Hindlimb muscle (tissue), 1 donor: ENCODE measurements around the gene CILP2. TPM values are rescaled to one million over a fixed set of nuclear protein-coding genes. Genes with fewer than 3 reads are reported as not detected.

Source experiments
- DNase-seq: peaks from one replicate; pipeline ENCODE4 v3.0.0-alpha.2; 2013
- polyA plus RNA-seq: library from polyadenylated mRNA; unstranded; fragments of 120-200 nt; gene quantifications from one replicate; pipeline ENCODE4 v1.2.1, GENCODE V29; 2013; ENCODE audit not compliant: insufficient read length

CILP2 gene
- polyA plus RNA-seq, 1 donor = 1.5 TPM

DNA sequence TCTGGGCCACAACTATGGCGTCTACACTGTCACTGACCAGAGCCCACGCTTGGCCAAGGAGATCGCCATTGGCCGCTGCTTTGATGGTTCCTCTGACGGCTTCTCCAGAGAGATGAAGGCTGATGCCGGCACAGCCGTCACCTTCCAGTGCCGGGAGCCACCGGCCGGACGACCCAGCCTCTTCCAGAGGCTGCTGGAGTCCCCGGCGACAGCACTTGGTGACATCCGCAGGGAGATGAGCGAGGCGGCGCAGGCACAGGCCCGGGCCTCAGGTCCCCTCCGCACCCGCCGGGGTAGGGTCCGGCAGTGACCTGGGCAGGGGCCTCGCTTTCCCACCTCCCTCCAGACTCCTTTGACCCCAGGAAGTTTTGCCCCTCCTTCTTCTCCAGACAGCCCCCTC lies 7.6 kb downstream of the CILP2 start:
- DNase-seq = no peak

DNA sequence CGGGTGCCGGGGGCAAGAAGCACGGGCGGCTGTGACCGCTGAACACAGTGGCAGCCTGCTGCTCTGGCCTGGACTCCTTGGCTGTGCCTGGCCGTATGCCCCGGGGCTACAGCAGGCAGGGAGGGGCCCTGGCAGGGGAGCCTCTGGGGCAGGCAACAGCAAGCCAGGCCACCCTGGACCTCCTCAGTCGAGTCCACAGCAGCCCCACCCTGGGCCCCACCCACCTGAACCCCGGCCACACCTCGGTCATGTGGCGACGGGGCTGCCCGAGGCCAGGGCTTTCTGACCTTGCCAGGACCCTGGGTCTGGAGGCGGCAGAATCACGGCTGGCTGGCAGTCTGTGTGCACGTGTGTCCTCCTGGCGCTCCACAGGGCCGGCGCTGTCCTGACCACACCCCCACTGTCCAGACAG lies 8.7 kb downstream of the CILP2 start:
- DNase-seq = no peak

DNA sequence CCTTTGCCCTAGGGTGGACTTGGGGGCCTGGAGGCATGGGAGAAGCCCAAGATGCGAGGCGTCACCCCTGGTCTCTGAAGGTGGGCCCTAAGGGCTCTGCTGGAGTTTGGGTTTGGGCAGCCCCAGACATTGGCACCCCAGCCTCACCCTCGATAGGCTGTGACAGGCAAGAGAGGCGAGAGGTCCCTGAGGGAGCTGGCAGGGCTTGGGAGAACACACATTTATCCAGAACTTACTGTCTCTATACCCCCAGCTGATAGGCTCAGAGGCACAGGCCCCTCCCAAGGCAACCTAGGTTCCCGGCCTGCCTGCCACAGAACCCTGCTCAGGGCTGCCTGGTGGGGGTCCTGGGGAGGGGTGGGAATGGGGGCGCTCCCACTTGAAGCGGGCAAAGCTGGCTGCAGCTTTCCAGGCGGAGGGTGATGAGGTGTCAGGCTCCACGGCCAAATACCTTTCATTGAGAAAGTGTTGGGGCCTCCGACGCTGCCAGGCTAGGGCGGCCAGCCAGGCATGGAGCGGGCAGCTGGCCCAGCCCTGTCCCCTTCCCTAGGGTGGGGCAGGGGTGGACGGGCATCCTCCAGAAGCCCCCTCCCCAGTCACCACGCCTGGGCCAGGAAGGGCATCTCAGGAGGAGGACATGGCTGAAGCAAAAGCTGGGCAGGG lies 9.7 kb downstream of the CILP2 start:
- no peak for DNase-seq

DNA sequence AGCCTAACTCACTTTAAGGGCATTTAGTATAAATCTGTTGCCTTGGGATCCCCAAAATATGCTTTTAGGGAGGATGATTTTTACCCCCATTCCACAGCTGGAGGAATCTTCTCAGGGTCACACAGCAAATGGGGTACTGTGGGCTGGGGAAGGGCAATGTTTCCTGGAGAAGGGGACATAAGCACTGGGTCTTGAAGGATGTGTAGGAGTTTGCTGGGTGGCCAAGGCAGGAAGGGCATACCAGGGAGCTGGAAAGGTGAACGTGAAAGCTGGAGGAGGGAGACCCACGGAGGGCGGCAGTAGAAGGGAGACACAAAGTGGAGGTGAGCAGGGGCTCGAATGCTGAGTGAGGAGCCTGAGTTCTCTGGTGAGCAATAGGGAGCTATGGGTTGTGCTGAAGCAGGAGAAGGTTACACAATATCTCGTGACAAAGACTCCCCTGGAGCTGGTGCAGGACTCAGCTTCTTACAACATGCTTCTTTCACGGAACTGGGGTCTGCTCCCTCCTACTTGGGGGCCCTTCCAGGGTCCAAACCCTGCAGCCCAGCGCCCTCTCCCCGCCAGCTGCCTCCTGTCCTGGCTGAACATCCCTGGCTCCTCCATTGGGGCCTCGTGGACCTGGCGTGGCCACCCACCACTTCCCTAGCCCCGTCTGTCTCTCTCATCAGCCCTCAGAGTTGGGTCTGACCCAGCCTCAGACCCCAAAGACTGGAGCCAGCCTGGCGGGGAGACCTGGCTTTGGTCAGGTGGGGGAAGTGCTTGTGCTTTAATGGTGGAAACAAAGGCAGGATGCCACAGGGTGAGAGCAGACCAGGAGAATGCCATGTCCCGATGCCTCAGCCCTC lies 11.1 kb downstream of the CILP2 start:
- DNase-seq = no peak

DNA sequence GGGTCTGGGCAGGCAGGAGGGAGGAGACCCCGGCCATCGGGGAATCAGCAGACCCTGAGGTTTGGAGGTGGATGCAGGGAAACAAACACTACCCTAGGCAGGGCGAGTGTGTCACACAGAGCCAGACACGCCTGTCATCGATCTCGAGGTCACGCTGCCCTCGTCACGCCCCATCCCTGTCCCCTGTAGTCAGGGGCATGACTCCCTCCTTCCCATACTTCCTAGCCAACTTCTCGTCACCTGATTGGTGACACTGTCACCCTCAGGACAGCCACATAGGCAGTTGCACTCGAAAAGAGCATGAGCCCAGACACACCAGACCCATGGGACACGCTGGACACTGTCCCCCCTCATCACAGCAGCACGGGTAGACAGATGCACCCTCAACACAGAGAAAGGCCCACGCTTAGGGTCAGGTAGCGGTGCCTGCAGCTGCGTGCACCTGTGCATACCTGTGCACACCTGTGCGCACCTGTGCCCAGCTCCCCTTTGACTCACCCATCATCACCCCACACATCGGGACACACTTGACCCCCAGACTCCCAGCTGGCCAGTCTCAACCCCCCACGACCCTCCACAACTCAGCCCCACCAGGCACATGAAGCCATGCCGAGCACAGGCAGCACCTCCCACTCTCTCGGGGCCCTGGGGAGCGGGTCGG lies 11.9 kb downstream of the CILP2 start:
- no peak for DNase-seq

DNA sequence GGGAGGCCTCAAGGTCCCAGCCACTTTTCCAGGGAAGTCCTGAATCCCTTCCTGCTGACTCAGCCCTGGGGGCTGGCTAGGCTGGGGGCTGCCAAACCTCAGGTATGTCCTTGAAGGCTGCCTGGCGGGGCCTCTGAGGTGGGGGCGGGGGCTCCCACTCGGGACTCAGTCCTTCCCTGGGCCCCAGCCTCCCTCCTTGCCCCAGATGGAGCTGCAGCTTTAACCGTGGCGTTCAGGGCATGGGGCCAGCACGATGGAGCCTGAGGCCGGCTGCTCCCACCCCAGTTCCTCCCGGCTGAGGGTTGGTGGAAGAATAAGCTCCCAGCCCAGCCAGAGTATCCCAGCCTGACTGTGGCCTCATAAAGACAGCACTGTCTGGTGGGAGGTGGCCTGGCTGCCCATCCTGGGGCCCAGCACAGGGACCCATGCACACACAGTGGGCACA lies 12.4 kb downstream of the CILP2 start:
- DNase-seq = no peak

DNA sequence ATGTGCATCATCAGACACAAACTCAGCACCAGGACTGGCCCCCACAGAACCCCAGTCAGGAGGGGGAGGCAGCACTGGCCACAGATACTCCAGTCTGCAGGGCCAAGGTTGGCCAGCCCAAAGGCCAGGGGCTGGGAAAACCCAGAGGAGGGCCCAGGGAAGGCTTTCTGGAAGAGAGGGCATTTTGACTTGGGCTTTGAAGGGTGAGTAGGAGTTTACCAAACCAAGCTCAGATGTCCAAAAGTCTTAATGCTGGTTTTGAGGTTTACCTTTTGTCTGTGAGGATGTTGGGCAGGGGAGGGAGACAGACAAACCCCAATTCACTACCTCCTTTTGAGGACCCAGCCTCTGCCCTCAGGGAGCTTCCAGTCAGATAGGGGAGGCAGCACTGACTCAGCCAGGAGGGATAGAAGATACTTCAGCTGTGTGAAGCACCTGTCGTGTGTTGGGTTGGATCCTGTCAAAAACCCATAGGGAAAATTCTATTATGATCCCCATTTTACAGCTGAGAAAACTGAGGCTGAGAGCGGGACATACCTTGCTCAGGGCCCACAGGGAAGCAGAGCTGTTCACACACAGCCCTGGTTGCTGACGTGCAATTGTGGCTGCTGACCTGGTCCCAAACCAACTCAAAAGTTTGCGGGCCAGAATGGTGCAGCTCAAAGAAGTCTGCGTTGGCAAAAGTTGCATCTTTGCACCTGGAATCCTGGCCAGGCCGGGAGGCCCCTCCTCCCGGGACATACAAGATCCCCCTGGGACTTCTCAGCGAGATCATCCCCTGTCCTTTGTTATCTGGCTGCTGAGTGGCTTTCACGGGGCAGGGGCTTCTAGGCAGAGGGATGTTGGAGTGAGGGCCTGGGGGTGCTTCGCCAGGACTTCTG lies 13.1 kb downstream of the CILP2 start:
- DNase-seq = no peak

DNA sequence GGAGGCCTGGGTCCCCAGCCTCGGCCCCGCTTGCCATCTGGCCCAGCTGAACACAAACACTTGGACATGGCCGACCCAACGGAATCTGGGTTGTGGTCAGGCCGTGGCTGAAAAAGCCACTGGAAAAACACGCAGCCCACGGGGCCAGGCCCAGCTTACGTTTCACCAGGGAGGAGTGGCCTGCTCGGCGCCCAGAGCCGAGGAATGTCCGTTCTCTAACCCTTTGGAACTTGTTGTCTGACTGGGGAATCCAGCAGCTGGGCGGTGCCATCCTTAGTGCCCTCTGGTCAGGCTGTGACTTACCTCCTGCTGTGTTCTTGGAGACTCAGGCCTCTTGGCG lies 13.8 kb downstream of the CILP2 start:
- no peak for DNase-seq

DNA sequence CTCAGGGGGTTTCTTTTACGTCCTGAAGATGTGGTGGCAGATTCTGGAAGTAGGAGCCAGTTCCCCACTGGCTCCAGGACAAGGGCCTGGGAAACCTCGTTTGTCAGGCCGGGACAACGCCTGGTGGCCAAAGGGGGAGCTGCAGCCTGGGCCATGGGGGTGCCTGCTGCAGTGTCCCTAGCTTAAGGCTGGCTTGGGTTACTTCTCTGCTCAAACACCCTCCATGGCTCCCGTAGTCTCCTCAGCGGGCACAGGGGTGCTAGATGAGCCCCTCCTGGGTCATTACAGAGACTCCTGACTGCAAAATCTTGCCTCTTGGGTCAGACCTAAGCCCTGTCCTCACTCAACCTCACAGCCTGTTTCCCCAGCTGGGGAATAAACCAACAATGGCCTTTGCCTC lies 14.7 kb downstream of the CILP2 start:
- DNase-seq = no peak

DNA sequence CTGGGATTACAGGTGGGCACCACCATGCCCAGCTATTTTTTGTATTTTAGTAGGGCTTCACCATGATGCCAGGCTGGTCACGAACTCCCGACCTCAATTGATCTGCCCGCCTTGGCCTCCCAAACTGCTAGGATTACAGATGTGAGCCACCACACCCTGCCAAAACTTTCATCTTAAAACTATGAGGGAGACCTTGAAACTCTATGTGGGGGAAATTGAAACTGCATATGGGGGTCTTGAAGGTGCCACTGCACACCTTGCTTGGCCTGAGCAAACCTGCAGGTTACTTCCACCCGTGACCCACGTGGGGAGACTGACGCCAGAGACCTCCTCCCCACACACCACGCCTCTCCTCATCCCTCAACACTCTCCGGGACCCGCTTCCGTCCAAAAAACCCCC lies 15.6 kb downstream of the CILP2 start:
- DNase-seq = no peak

DNA sequence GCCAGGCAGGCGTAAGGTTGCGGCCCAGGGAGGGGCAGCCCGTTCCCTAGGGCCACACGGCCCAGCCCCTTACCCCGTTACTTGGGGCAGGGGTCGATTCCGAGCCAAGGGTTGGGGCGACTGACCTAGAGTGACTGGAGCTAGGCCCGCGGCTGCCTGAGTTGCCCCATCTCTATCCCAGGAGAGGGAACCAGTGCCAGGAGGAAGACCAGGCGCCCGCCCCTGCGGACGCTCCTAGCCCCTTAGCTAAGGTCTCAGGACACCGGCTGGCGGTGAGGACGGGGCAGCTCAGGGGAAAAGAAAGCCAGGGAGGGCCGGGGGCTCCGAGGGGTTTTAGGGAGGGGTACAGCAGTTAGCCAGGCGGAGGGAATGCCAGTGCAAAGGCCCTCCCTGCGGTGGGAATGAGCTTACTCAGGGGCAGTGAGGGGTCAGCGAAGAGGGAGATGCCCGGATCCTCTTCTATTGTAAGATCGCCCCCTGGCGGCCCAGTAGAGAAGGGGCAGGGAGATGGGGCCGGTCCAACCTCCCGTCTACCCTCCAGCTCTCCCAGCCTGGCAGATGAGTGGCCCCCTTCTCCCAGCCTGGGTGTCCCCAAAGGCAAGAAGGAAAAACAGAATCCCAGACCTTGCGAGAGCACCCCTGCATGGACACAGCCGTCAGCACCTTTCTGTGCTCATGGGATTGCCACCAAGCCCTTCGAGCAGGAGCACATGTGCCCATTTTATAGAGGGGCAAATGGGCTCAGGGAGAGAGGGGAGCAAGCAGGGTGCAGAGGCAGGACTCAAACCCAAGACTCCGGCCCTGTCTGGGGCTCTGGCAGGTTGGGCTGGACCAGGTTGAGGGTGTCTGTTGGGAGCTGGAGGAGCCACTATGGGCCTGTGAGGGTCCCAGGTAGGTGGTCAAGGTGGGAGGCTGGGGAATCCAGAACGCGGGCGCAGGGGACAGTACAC lies 16.3 kb downstream of the CILP2 start:
- DNase-seq = no peak

DNA sequence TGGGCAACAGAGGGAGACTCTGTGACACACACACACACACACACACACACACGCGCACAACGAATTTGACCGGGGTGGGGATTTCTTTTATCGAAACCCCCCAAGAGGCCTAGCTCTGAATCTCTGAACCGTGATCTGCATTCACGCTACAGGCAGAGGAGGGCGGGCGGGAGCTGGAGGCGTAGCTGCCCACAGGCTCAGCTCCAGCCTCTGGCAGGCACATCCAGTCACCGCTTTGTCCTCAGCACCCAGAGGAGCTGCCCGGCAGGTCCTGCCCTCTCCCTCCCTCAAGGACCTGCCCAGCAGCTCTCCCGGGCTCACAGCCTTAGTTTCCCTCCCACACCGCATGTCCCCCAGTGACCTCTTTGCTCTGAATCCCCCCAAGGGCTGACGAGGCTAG lies 20.0 kb downstream of the CILP2 start:
- no peak for DNase-seq

DNA sequence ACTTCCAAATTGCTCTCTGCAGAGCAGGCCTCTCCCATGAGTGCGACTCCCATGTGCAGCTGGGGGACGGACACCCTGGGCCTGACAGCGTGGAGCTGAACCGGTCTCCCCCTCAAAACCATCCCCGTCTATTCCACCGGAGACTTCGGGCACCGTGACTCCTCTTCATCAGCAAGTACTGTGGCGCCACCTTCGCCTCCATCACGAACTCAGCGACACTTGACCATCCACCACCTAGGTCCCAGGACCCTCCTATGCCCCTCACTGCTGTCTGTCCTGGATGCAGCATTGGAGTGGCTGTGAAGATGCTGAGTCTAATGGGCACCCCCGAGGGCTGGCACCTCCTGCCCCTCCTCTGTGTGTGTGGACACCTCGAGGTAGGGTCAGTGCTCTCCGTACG lies 20.6 kb downstream of the CILP2 start:
- no peak for DNase-seq

DNA sequence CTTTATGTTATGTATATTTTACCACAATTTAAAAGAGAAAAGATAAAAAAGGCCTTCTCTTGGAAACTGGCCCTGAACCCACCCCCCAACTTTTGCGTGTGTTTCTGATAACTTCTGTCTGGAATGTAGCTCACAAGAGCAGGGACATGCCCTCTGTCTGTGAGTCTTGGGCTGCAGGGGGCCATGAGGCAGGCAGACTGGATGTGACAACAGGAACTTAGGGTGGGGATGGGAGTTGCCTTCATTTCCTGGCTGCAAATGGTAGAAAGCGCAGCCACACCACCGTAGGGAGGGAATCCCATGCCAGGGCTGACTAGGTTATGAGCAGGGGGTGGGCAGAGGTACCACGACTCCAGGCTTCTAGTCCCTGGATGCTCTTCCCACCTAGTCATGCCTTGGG lies 21.9 kb downstream of the CILP2 start:
- no peak for DNase-seq

DNA sequence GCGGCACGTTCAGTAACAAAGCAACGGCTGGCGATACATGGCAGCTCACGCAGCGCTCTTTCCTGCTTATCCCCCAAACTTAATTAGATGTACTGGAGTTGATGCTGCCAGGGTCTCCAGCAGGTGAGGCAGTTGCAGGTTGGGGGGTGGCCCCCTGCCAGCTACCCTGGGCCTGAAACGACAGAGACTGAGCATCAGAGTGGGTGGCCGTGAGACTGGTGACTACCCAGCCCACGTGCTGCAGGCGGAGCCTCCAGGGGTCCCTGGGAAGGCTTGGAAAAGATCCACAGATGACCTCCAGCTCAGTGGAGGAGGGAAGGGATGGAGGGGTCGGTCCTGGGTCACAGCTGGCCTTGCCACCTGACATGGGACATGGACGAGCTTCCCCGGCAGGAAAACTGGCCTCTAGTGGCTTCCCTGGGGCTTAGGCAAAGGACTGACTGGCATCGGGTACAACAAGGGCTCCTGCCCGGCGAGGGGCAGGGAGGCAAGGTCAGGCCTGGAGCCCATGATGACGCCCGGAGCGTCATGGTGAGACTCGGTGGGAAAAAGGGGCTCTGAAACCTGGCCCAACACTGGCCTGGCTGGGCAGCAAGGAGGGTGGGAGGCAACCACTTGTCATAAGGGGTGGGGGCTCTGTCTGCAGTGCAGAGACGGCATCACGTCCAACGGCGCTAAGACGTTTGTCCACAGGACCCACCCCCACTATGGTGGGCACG lies 24.0 kb downstream of the CILP2 start:
- DNase-seq = no peak

DNA sequence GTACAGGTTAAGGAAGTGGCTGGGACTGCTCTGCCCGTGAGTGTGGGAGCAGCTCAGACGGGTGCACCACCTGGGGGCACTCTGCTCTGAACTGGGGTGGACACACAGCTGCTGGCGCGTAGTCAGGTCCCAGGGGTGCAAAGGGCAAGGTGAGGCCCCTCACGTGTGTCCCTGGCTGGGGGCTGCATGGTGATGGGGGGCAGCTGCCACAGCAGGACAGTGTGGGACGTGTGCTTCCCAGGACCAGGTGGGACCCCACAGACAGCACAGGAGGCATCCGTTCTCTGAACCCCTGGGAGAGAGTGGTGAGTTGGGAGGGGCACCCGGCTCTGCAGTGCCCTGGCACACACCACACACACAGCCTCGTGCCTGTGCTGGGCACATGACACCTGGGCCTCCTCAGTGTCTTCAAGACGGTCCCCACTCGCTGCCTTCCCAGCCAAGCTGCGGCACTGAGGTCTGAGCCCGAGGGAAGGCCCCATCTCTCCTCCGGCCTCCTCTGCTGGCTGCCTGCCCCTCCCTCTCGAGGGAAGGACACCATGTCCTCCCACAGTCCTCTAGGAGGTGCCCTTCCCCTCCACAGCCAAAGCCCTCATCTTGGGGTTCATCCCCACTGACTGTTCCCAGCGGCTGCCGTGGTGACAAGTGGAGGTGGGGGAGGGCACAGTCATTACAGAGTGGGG lies 24.7 kb downstream of the CILP2 start:
- no peak for DNase-seq

DNA sequence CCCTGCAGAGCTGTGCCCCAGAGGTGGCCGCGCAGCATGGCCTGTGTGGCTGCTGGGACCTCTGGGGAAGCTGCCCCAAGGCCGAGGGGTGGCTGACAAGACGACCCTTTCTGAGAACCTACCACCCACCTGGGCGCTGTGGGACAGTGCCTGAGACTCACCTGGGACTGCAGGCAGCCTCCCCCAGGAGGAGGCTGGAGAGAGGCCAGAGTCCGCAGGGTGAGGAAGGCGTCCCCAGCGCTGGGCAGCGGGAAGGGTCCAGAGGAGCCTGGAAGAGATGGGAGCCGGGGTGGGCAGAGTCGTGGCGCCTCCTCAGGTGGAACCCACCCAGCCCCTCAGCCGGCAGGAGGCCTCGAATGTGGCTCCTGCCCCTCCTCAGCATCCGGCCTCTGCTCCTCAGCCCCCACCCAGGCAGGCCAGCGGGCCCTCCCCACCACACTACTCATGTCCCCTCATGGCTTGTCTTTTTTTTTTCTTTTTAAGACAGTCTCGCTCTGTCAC lies 25.3 kb downstream of the CILP2 start:
- DNase-seq = no peak

DNA sequence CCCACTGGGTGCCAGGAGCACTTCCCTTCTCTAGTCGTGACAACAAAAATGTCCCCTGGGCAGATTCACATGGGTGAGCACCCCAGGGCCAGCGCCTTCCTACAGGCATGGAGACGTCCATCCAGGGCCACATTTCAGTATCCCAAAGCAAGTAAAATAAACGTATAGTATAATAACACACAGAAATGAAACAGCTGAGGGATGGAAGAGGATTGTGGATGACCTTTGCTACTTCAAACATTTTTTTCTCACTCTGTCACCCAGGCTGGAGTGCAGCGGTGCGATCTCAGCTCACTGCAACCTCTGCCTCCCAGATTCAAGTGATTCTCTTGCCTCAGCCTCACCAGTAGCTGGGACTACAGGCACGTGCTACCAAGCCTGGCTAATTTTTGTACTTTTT lies 28.2 kb downstream of the CILP2 start:
- DNase-seq = no peak

DNA sequence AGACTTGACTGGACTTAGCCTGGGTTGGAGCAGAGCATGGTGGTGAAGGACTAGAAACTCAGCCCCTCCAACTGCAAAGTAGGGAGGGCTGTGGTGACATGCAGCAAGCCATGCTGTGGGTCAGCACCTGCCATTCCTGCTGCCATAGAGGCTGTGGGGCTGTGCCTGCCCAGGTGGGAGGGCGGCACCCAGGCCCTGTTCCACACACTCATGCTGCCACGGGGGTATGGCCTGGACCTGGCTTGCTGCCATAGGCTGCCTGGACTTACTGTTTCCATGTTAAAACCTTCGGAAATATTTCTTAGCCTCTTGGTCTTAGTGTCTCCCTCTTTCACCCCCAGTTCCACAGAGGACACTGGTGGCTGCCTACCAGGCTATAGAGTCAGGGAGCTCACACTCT lies 29.3 kb downstream of the CILP2 start:
- DNase-seq = no peak
